ENCODE data around the gene WNT9A. TPM values are rescaled to one million over a fixed set of nuclear protein-coding genes. Genes with fewer than 3 reads are reported as not detected.
A peak's percentile ranks its signal among the peaks of the same experiment; 100 is the strongest.

Gene WNT9A
- total RNA-seq, 6 experiments from 2014 or later: 0.09 to 0.19 (median 0.10) TPM; not detected in 1

DNA sequence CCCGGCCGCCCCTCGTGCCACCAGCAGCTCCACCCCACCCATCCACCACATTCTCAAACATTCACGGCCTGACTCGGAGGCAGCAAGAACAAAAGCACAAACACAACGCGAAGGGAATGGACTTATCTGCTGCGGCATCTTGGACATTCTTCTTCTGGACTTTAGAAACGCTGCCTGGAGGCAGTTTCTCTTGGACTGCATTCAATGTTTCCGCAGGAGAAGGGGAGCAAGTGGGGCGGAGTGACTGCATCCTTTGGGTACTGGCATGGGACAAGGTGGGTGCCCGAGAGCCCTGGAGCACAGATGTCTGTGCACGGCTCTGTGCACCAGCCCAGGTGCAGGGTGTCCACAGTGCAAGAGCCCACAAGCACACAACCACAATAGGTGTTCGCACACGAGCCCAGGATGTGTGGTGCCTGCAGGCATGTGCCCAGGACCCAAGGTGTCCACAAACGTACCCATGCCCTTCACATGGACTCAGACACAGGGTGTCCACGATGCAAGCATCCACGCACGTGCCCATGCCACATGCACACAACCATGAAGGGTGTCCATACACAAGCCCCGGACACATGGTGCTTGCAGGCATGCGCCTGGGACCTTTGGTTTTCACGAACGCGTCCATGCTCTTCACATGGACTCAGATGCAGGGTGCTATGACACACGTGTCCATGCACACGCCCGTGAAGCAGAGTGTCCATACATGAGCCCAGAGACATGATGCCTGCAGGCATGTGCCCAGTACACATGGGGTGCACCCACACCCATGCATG lies 53.6 kb downstream of the WNT9A start:
- no peak for ATAC-seq
- no peaks in the 10 kb centered on the region for H3K9me3 ChIP-seq
- H3K4me1 ChIP-seq: no peaks in the 10 kb centered on the region
- 52% methylated on average over 4 of the region's 27 CpGs for WGBS (ENCODE audit: insufficient coverage, low coverage, low lambda C conversion rate, missing lambda C conversion rate)
- H3K36me3 ChIP-seq: no peaks in the 10 kb centered on the region
- no peak overlapping the region for H3K4me3 ChIP-seq
- no peaks in the 10 kb centered on the region for H3K27me3 ChIP-seq
- no peak overlapping the region for H3K27ac ChIP-seq
- peak; percentile 5 to 36 (median 34) for DNase-seq
- TF ChIP-seq, protein P1, sequence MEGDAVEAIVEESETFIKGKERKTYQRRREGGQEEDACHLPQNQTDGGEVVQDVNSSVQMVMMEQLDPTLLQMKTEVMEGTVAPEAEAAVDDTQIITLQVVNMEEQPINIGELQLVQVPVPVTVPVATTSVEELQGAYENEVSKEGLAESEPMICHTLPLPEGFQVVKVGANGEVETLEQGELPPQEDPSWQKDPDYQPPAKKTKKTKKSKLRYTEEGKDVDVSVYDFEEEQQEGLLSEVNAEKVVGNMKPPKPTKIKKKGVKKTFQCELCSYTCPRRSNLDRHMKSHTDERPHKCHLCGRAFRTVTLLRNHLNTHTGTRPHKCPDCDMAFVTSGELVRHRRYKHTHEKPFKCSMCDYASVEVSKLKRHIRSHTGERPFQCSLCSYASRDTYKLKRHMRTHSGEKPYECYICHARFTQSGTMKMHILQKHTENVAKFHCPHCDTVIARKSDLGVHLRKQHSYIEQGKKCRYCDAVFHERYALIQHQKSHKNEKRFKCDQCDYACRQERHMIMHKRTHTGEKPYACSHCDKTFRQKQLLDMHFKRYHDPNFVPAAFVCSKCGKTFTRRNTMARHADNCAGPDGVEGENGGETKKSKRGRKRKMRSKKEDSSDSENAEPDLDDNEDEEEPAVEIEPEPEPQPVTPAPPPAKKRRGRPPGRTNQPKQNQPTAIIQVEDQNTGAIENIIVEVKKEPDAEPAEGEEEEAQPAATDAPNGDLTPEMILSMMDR (IDR thresholded peaks at IDR 0.05): no peak
- no peak for TF ChIP-seq POLR2A (IDR thresholded peaks at IDR 0.05)
- intact Hi-C loops (cut with DNase I): no loop called here

DNA sequence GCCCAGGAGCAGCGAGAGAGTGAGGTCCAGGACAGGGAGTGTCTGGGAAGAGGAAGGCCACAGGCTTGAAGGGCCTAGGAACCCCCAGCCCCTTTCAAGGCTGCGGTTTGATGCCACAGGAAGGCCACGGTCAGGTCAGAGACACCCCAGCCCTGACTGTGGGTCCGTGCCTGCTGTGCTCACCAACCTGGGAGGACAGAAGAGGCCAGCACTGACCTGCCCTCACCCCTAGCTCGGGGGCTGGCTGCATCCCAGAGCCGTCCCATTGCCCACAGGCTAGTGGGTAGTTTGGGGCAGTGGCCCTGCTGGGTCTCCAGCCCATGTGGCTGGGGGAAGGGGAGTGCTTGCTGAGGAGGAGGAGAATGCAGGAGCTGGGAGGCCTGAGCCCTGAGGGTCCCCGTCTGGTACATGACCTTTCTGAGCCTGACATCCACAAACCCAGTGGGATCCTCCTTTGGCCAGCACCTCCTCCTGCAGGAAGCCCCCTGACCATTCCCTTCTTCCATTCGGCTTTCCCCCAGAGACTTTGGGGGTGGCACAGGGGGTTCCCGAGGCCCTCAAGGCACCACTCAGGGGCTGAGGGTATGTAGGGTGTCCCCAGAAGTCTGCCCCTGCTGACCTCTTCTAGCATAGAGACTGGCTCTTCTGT lies 54.3 kb downstream of the WNT9A start:
- no peak overlapping the region for H3K4me3 ChIP-seq
- peak; percentile 9 to 29 (median 22) for DNase-seq
- 60% methylated on average over 1 of the region's 9 CpGs for WGBS (ENCODE audit: insufficient coverage, low coverage, low lambda C conversion rate, missing lambda C conversion rate)

DNA sequence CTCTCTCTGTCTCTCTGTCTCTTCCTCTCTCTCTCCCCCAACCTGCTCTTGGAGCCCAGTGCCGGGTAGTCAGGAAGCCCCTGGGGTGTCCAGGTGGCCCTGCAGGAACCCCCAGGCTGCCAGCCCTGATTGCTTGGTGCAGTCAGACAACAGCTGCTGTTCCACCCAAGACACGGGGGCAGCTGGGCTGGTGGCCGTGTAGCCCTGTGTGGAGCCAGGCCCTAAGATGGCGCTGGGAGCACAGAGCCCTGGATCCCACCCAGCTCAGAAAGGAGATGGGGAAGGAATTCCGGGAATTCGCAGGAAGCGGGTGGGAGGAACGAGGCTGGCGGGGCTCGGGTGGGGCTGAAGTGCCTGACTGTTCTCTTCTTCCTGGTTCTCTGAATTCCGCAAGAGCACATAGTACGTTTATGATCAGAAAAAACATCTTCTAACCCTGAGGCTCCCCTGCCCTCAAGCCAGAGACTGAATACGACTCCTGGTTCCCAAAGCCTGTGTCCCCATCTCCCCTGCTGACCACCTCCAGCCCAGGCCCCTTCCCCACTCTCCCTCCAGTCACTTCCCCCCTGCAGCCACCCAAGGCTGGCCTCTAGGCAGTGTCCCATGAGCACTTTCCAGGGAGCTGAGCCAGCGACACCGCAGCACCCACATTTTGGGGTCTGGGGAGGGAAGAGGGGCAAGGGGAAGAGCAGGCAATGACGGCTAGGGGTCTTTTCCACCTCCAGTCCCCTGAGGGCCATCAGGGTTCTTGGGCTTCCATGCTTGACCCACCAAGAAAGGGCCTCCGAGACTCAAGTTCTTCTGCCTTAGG lies 55.0 kb downstream of the WNT9A start:
- Histone ChIP-seq H3K4me1 (no peaks in the 10 kb centered on the region), H3K4me3 (no peak overlapping the region), H3K27ac (no peak overlapping the region), H3K36me3 (no peaks in the 10 kb centered on the region), H3K9me3 (no peaks in the 10 kb centered on the region), H3K27me3 (no peaks in the 10 kb centered on the region)
- 37% methylated on average over 7 of the region's 17 CpGs for WGBS (ENCODE audit: insufficient coverage, low coverage, low lambda C conversion rate, missing lambda C conversion rate)
- no peak for TF ChIP-seq POLR2A (IDR thresholded peaks at IDR 0.05)
- TF ChIP-seq, protein P1 (IDR thresholded peaks at IDR 0.05): no peak
- intact Hi-C loops (cut with DNase I): no loop called here
- DNase-seq (peak in 2 of 3 donors; percentile 12 to 39), ATAC-seq (no peak)

More for the DNA sequence above, 54.3 kb downstream of the WNT9A start:
- H3K9me3 ChIP-seq: no peaks in the 10 kb centered on the region
- intact Hi-C loops (cut with DNase I): no loop called here
- no peak for ATAC-seq
- no peaks in the 10 kb centered on the region for H3K4me1 ChIP-seq
- no peaks in the 10 kb centered on the region for H3K36me3 ChIP-seq
- TF ChIP-seq, protein P1 (IDR thresholded peaks at IDR 0.05): no peak
- TF ChIP-seq POLR2A (IDR thresholded peaks at IDR 0.05): no peak
- no peak overlapping the region for H3K27ac ChIP-seq
- H3K27me3 ChIP-seq: no peaks in the 10 kb centered on the region

DNA sequence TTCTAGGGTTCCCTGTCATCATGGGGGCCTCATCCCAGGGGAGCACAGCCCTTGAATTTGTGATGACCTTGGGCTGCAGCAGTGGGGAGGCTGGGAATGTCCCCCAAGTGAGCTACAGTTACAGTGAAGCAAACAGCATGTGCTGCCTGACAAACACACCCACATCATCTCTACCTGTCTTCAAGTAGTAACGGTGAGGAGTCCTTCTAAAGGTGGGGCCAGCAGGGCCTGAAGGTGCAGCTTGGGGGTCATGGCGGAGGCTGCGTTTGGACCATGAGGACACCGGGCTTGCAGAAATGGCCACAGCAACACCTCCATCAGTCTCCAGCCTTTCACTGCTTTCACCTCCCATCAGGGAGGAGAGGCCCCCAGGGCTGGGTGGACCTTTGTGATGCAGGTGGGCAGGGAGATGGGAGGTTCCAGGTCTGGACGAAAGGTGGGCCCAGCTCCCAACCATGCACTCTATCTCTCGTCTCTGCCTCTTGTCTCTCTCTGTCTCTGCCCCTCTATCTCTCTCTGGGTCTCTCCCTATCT lies 55.7 kb downstream of the WNT9A start:
- 73% methylated on average over 3 of the region's 6 CpGs for WGBS (ENCODE audit: insufficient coverage, low coverage, low lambda C conversion rate, missing lambda C conversion rate)
- no peaks in the 10 kb centered on the region for H3K27me3 ChIP-seq
- no peaks in the 10 kb centered on the region for H3K36me3 ChIP-seq
- H3K27ac ChIP-seq: no peak overlapping the region
- no peaks in the 10 kb centered on the region for H3K9me3 ChIP-seq
- intact Hi-C loops (cut with DNase I): no loop called here
- DNase-seq (peak in 2 of 3 donors; percentile 5 to 24), ATAC-seq (no peak)
- H3K4me3 ChIP-seq: no peak overlapping the region
- no peak for TF ChIP-seq POLR2A (IDR thresholded peaks at IDR 0.05)
- TF ChIP-seq, protein P1 (IDR thresholded peaks at IDR 0.05): no peak
- no peaks in the 10 kb centered on the region for H3K4me1 ChIP-seq

Measured in right lobe of liver (tissue), 6 donors.